HG02763 (cell line): ENCODE measurements around the gene JAM3.
"Not testable (repeated sequence)": the region's sequence is repeated elsewhere in the genome, so short reads cannot be mapped to it uniquely, and the experiment has no call there.

Experiments
- ATAC-seq: cut with Tn5 transposase; IDR thresholded peaks from one replicate; pipeline ENCODE4 v1.9.1; 2021; ENCODE audit warnings: mild to moderate bottlenecking, moderate library complexity; ENCODE audit not compliant: unreplicated experiment

Gene JAM3

GRCh38 chr11:134098566-134099184 lies 29.8 kb downstream of the JAM3 start:
- no peak for ATAC-seq

GRCh38 chr11:134100171-134100570 lies 31.3 kb downstream of the JAM3 start:
- no peak for ATAC-seq

GRCh38 chr11:134101282-134101681 lies 32.4 kb downstream of the JAM3 start:
- ATAC-seq, result no peak

- no peak for ATAC-seq
Measured at GRCh38 chr11:134110252-134110815, 41.5 kb downstream of the JAM3 start.

GRCh38 chr11:134113787-134114186 lies 44.9 kb downstream of the JAM3 start:
- ATAC-seq, result not testable (repeated sequence)

GRCh38 chr11:134116210-134116609 lies 47.3 kb downstream of the JAM3 start:
- no peak for ATAC-seq

- no peak for ATAC-seq
Measured at GRCh38 chr11:134118006-134118405, 49.1 kb downstream of the JAM3 start.

GRCh38 chr11:134119094-134119493 lies 50.2 kb downstream of the JAM3 start:
- no peak for ATAC-seq

GRCh38 chr11:134120143-134120850 lies 51.4 kb downstream of the JAM3 start:
- no peak for ATAC-seq

GRCh38 chr11:134120921-134121526 lies 52.2 kb downstream of the JAM3 start:
- no peak for ATAC-seq

GRCh38 chr11:134124660-134125451 lies 56.0 kb downstream of the JAM3 start:
- ATAC-seq, result no peak

GRCh38 chr11:134125507-134125906 lies 56.6 kb downstream of the JAM3 start:
- ATAC-seq, result no peak

GRCh38 chr11:134126217-134126822 lies 57.4 kb downstream of the JAM3 start:
- no peak for ATAC-seq

- no peak for ATAC-seq
Measured at GRCh38 chr11:134131628-134132244, 62.9 kb downstream of the JAM3 start.

- ATAC-seq, result no peak
Measured at GRCh38 chr11:134132808-134133207, 63.9 kb downstream of the JAM3 start.

- no peak for ATAC-seq
Measured at GRCh38 chr11:134134167-134134566, 65.3 kb downstream of the JAM3 start.

- no peak for ATAC-seq
Measured at GRCh38 chr11:134138376-134138775, 69.5 kb downstream of the JAM3 start.

GRCh38 chr11:134139303-134139872 lies 70.5 kb downstream of the JAM3 start:
- ATAC-seq, result no peak

GRCh38 chr11:134139873-134140331 lies 71.0 kb downstream of the JAM3 start:
- no peak for ATAC-seq

- no peak for ATAC-seq
Measured at GRCh38 chr11:134140961-134141490, 72.2 kb downstream of the JAM3 start.
